Measurements from ENCODE around the gene UPF3A.

Gene UPF3A

GRCh38 chr13:114286808-114287207 is 5.4 kb downstream of the UPF3A start:
- TF ChIP-seq SIN3A (IDR thresholded peaks at IDR 0.05; ENCODE audit: borderline replicate concordance, insufficient read depth, low read length) (no peak), REST (IDR thresholded peaks at IDR 0.05; ENCODE audit: insufficient read depth in 1 of 2, low read depth in 2 of 2, low read length in 2 of 2) (no peak), POLR2AphosphoS5 (IDR thresholded peaks at IDR 0.05; ENCODE audit: low read depth, low read length) (no peak), FOXP2 (optimal IDR thresholded peaks at IDR 0.05; ENCODE audit: borderline replicate concordance, extremely low read depth, extremely low read length, insufficient read depth) (no peak), TAF1 (IDR thresholded peaks at IDR 0.05; ENCODE audit: borderline replicate concordance, insufficient read depth, low read length) (no peak)

DNA sequence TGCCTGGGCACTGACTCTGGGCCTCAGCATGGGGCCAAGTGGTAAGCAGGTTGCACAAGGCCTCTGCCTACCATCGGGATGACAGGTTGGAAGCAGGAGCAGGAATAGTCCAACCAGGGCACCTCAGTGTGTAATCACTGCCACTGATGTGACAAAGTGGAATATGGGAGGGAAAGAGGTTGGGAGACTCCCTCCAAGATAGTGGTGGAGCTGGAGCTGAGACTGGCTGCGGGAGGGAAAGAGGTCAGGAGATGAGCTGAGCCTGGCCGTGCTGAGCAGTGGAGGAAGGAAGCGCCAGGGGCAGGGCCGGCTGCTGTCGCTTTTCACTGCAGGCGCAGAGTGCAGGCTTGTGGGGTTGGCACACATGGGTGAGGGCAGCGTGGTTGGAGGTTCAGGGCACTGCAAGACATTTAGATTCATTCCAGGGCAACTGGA is 6.8 kb downstream of the UPF3A start:
- no peak for TF ChIP-seq SIN3A (IDR thresholded peaks at IDR 0.05; ENCODE audit: borderline replicate concordance, insufficient read depth, low read length)
- no peak for TF ChIP-seq POLR2AphosphoS5 (IDR thresholded peaks at IDR 0.05; ENCODE audit: low read depth, low read length)
- TF ChIP-seq FOXP2 (optimal IDR thresholded peaks at IDR 0.05; ENCODE audit: borderline replicate concordance, extremely low read depth, extremely low read length, insufficient read depth), result no peak
- no peak for TF ChIP-seq TAF1 (IDR thresholded peaks at IDR 0.05; ENCODE audit: borderline replicate concordance, insufficient read depth, low read length)
- no peak for TF ChIP-seq REST (IDR thresholded peaks at IDR 0.05; ENCODE audit: insufficient read depth in 1 of 2, low read depth in 2 of 2, low read length in 2 of 2)

- TF ChIP-seq REST (IDR thresholded peaks at IDR 0.05; ENCODE audit: insufficient read depth in 1 of 2, low read depth in 2 of 2, low read length in 2 of 2) (no peak), FOXP2 (optimal IDR thresholded peaks at IDR 0.05; ENCODE audit: borderline replicate concordance, extremely low read depth, extremely low read length, insufficient read depth) (no peak), TAF1 (IDR thresholded peaks at IDR 0.05; ENCODE audit: borderline replicate concordance, insufficient read depth, low read length) (no peak), POLR2AphosphoS5 (IDR thresholded peaks at IDR 0.05; ENCODE audit: low read depth, low read length) (no peak), SIN3A (IDR thresholded peaks at IDR 0.05; ENCODE audit: borderline replicate concordance, insufficient read depth, low read length) (no peak)
Observed at GRCh38 chr13:114296448-114296847, 15.0 kb downstream of the UPF3A start.

- TF ChIP-seq TAF1 (IDR thresholded peaks at IDR 0.05; ENCODE audit: borderline replicate concordance, insufficient read depth, low read length) (no peak), SIN3A (IDR thresholded peaks at IDR 0.05; ENCODE audit: borderline replicate concordance, insufficient read depth, low read length) (no peak), FOXP2 (optimal IDR thresholded peaks at IDR 0.05; ENCODE audit: borderline replicate concordance, extremely low read depth, extremely low read length, insufficient read depth) (no peak), POLR2AphosphoS5 (IDR thresholded peaks at IDR 0.05; ENCODE audit: low read depth, low read length) (no peak), REST (IDR thresholded peaks at IDR 0.05; ENCODE audit: insufficient read depth in 1 of 2, low read depth in 2 of 2, low read length in 2 of 2) (no peak)
Observed at GRCh38 chr13:114296902-114297301, 15.5 kb downstream of the UPF3A start.

- TF ChIP-seq FOXP2 (optimal IDR thresholded peaks at IDR 0.05; ENCODE audit: borderline replicate concordance, extremely low read depth, extremely low read length, insufficient read depth), result no peak
- no peak for TF ChIP-seq REST (IDR thresholded peaks at IDR 0.05; ENCODE audit: insufficient read depth in 1 of 2, low read depth in 2 of 2, low read length in 2 of 2)
- no peak for TF ChIP-seq SIN3A (IDR thresholded peaks at IDR 0.05; ENCODE audit: borderline replicate concordance, insufficient read depth, low read length)
- TF ChIP-seq POLR2AphosphoS5 (IDR thresholded peaks at IDR 0.05; ENCODE audit: low read depth, low read length), result no peak
- no peak for TF ChIP-seq TAF1 (IDR thresholded peaks at IDR 0.05; ENCODE audit: borderline replicate concordance, insufficient read depth, low read length)
Observed at GRCh38 chr13:114298866-114299265, 17.5 kb downstream of the UPF3A start.
